ENCODE results near the gene ADCK2. TPM values are rescaled to one million over a fixed set of nuclear protein-coding genes. Genes with fewer than 3 reads are reported as not detected.

The ADCK2 gene
- total RNA-seq, 4 donors from 2014 or later: 19.8 to 40.4 (median 25.8) TPM

DNA sequence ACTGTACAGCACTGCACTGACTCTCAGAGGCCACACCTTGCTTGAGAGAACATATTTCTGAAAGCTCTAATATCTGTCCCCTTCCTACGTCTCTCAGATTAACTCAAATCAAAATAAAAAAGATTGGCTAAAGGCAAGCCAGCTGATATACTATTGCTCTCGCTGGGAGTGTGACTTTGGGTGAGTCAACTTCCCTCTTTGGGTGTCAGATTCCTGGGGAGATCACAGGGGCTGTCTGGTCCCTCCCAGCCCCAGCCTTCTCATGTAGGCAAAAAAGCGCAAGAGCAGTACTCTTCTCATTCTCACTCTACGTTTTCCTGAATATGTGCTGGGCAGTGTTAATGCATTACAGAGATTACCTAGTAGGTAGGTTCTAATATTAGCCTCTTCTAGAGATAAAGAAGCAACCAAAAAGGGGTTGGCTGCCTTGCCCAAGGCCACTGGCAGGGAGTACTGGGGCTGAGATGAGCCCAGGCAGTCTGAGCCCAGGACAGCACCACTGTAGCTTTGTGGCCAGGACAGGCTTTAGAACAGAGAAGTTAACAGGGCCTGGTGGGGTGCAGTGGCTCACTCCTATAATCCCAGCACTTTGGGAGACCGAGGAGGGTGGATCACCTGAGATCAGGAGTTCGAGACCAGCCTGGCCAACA lies 23.1 kb upstream of the ADCK2 start:
- TF ChIP-seq, protein P1, sequence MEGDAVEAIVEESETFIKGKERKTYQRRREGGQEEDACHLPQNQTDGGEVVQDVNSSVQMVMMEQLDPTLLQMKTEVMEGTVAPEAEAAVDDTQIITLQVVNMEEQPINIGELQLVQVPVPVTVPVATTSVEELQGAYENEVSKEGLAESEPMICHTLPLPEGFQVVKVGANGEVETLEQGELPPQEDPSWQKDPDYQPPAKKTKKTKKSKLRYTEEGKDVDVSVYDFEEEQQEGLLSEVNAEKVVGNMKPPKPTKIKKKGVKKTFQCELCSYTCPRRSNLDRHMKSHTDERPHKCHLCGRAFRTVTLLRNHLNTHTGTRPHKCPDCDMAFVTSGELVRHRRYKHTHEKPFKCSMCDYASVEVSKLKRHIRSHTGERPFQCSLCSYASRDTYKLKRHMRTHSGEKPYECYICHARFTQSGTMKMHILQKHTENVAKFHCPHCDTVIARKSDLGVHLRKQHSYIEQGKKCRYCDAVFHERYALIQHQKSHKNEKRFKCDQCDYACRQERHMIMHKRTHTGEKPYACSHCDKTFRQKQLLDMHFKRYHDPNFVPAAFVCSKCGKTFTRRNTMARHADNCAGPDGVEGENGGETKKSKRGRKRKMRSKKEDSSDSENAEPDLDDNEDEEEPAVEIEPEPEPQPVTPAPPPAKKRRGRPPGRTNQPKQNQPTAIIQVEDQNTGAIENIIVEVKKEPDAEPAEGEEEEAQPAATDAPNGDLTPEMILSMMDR (IDR thresholded peaks at IDR 0.05): no peak
- TF ChIP-seq POLR2A (IDR thresholded peaks at IDR 0.05): no peak
- Histone ChIP-seq H3K9me3 (no peaks in the 10 kb centered on the region), H3K27ac (no peak overlapping the region), H3K36me3 (no peaks in the 10 kb centered on the region), H3K4me1 (peaks cover 0 to 8% (median 0%) of the 10 kb centered on the region in 4 donors), H3K27me3 (no peaks in the 10 kb centered on the region), H3K4me3 (no peak overlapping the region)
- DNase-seq: no peak

- no peak for TF ChIP-seq POLR2A (IDR thresholded peaks at IDR 0.05)
- TF ChIP-seq, protein P1 (IDR thresholded peaks at IDR 0.05): no peak
- H3K4me1 ChIP-seq: peaks cover 0 to 8% (median 0%) of the 10 kb centered on the region in 4 donors
Observed at GRCh38 chr7:140650367-140650766, 22.4 kb upstream of the ADCK2 start.

DNA sequence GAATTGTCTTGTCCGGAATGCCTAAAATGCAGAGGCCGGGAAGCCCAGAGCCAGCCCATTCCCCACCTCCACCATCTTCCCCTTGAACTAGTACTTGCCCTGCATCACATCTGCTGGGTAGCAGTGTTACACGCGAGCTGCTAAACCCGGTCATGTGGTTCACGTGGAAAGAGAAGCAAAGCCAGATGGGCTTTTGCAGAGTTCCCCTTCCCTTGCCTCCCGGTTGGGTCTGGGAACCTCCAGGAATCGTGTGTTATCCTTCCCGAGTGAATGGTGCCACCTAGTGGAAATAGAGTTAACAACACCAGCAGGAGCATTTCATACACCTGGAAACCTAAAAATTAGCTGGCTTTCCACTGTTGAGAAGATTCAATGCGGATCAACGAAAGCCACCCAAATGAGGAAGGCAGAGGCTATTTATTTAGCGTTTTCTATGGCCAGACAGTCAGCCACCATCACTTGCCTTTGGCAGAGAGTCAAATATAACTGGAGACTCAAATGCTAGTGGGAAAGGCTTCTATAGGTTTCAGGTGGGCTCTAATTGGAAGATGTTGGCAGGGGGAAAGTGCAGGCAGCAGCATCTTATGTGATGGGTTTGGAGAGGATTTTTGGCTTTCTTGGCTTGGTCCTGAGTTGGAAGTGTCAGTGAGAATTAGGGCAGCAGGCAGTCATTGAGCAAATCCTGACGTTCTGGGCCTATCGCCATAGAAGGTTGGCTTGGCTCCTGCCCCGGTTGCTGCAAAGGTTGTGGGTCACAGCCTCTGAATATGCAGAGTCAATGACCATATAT lies 19.2 kb upstream of the ADCK2 start:
- Histone ChIP-seq H3K4me1 (peaks cover 0 to 22% (median 1%) of the 10 kb centered on the region in 4 donors), H3K4me3 (no peak overlapping the region), H3K27me3 (no peaks in the 10 kb centered on the region), H3K36me3 (no peaks in the 10 kb centered on the region), H3K27ac (no peak overlapping the region), H3K9me3 (no peaks in the 10 kb centered on the region)
- TF ChIP-seq, protein P1 (IDR thresholded peaks at IDR 0.05): peak; percentile 52 to 94 (median 89)
- TF ChIP-seq POLR2A (IDR thresholded peaks at IDR 0.05): no peak
- peak in 2 of 3 donors; percentile 50 to 82 for DNase-seq

More at GRCh38 chr7:140650367-140650766, 22.4 kb upstream of the ADCK2 start:
- Histone ChIP-seq H3K36me3 (no peaks in the 10 kb centered on the region), H3K4me3 (no peak overlapping the region), H3K27me3 (no peaks in the 10 kb centered on the region), H3K27ac (no peak overlapping the region), H3K9me3 (no peaks in the 10 kb centered on the region)
- no peak for DNase-seq

DNA sequence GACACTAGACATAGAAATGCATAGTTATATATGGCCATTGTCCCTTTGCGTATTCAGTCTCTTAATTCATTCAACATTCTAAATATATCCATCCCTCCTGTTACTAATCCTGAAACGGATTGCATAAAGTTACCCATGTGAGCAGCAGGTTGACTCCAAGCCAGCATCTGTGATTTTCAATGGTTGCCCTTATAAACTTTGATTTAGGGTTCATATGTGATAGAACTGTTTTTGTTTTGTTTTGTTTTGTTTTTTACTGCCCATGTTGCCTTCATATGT lies 18.7 kb upstream of the ADCK2 start:
- Histone ChIP-seq H3K4me1 (peaks cover 0 to 22% (median 1%) of the 10 kb centered on the region in 4 donors), H3K4me3 (no peak overlapping the region), H3K36me3 (no peaks in the 10 kb centered on the region), H3K27ac (no peak overlapping the region), H3K9me3 (no peaks in the 10 kb centered on the region), H3K27me3 (no peaks in the 10 kb centered on the region)
- DNase-seq: no peak
- no peak for TF ChIP-seq POLR2A (IDR thresholded peaks at IDR 0.05)
- TF ChIP-seq, protein P1 (IDR thresholded peaks at IDR 0.05): no peak

DNA sequence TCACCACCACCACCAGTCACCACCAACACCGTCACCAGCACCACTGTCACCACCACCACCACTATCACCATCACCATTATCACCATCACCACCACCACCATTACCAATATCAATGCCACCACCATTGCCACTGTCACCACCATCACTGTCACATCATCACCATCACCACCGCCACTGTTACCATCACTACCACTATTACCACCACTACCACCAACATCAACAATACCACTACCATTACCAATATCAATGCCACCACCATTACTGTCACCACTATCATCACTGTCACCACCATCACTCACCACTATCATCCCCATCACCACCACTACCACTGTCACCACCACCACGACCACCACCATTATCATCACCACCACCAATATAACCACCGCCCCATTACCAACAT lies 18.1 kb upstream of the ADCK2 start:
- Histone ChIP-seq H3K27me3 (no peaks in the 10 kb centered on the region), H3K4me3 (no peak overlapping the region), H3K9me3 (no peaks in the 10 kb centered on the region), H3K27ac (no peak overlapping the region), H3K4me1 (peaks cover 0 to 22% (median 1%) of the 10 kb centered on the region in 4 donors), H3K36me3 (no peaks in the 10 kb centered on the region)
- DNase-seq: peak in 1 of 3 donors; percentile 15
- TF ChIP-seq POLR2A (IDR thresholded peaks at IDR 0.05): no peak
- TF ChIP-seq, protein P1 (IDR thresholded peaks at IDR 0.05): no peak

Data from Peyer's patch (tissue), 4 donors.